GM19438 (cell line): ENCODE measurements around the gene TIE1.

ENCODE experiments used
- ATAC-seq: cut with Tn5 transposase; IDR thresholded peaks from one replicate; pipeline ENCODE4 v1.9.1; 2021; ENCODE audit warnings: low read depth; ENCODE audit not compliant: unreplicated experiment

TIE1 gene

GRCh38 chr1:43334453-43335205, 33.8 kb downstream of the TIE1 start:
- no peak for ATAC-seq

GRCh38 chr1:43337588-43337987, 36.8 kb downstream of the TIE1 start, which contains the start of gene MPL:
TSS of gene MPL (plus strand) at chr1:43337818. CDS start at chr1:43337849, 31 bp downstream.
- ATAC-seq = no peak

- ATAC-seq = no peak
Measured at GRCh38 chr1:43338001-43338400, 37.2 kb downstream of the TIE1 start.

GRCh38 chr1:43339584-43340232, 38.9 kb downstream of the TIE1 start:
- no peak for ATAC-seq

- ATAC-seq = no peak
Measured at GRCh38 chr1:43340559-43340958, 39.8 kb downstream of the TIE1 start.

GRCh38 chr1:43344267-43344850, 43.6 kb downstream of the TIE1 start:
- ATAC-seq = no peak

GRCh38 chr1:43345120-43345519, 44.3 kb downstream of the TIE1 start:
- ATAC-seq = no peak

- no peak for ATAC-seq
Measured at GRCh38 chr1:43346636-43347035, 45.9 kb downstream of the TIE1 start.

- ATAC-seq = no peak
Measured at GRCh38 chr1:43348343-43348808, 47.6 kb downstream of the TIE1 start.

- no peak for ATAC-seq
Measured at GRCh38 chr1:43348809-43349593, 48.2 kb downstream of the TIE1 start.

- no peak for ATAC-seq
Measured at GRCh38 chr1:43349594-43350306, 49.0 kb downstream of the TIE1 start.

- no peak for ATAC-seq
Measured at GRCh38 chr1:43350976-43351375, 50.2 kb downstream of the TIE1 start.

GRCh38 chr1:43351421-43352350, 50.9 kb downstream of the TIE1 start:
- ATAC-seq = no peak

- no peak for ATAC-seq
Measured at GRCh38 chr1:43352351-43352705, 51.5 kb downstream of the TIE1 start.

- ATAC-seq = no peak
Measured at GRCh38 chr1:43352881-43353280, 52.1 kb downstream of the TIE1 start.

- no peak for ATAC-seq
Measured at GRCh38 chr1:43354471-43354870, 53.7 kb downstream of the TIE1 start.

- ATAC-seq = no peak
Measured at GRCh38 chr1:43354936-43355335, 54.2 kb downstream of the TIE1 start.

GRCh38 chr1:43357251-43357650, 56.5 kb downstream of the TIE1 start:
- no peak for ATAC-seq

GRCh38 chr1:43358121-43358745, 57.5 kb downstream of the TIE1 start:
- peak; percentile 34 for ATAC-seq
